Transverse colon (tissue), 3 donors: ENCODE measurements around the gene EHMT1.

ENCODE experiments used
- POLR2A ChIP-seq: fragments of 450-650 bp; IDR thresholded peaks from one replicate; pipeline ENCODE4 v1.6.1; 2016; ENCODE audit warnings: antibody characterized with exemption, mild to moderate bottlenecking, moderate library complexity
- POLR2AphosphoS5 ChIP-seq, 3 donors: sonication (generic); formaldehyde crosslinking; IDR thresholded peaks; one replicate each; pipeline ENCODE4 v1.6.1; 2016; ENCODE audit warnings: antibody characterized with exemption in 3 of 3

GRCh38 chr9:137755261-137755927, 136.6 kb downstream of the EHMT1 start:
- TF ChIP-seq POLR2A: no peak
- no peak for TF ChIP-seq POLR2AphosphoS5 (IDR thresholded peaks at IDR 0.05)
